HFF-Myc (cell line): ENCODE results near the gene PACRG.

Source experiments
- DNase-seq: peaks from one replicate; pipeline ENCODE4 v3.0.0-alpha.2; 2011; ENCODE audit warnings: low read depth; ENCODE audit errors: extremely low read depth
- H3K4me3 ChIP-seq: replicated peaks from 2 replicates; pipeline ENCODE4 v1.5.1; 2011; ENCODE audit warnings: low read depth, mild to moderate bottlenecking, control low read depth, low read length
- CTCF ChIP-seq: IDR thresholded peaks from 2 replicates; pipeline ENCODE4 v1.5.1; 2012; ENCODE audit warnings: mild to moderate bottlenecking, low read depth, low read length, control low read depth; ENCODE audit errors: missing control alignments

PACRG gene

GRCh38 chr6:163179061-163179460, 451.3 kb downstream of the PACRG start:
- TF ChIP-seq CTCF: no peak
- DNase-seq: no peak
- H3K4me3 ChIP-seq: no peak overlapping the region

DNA sequence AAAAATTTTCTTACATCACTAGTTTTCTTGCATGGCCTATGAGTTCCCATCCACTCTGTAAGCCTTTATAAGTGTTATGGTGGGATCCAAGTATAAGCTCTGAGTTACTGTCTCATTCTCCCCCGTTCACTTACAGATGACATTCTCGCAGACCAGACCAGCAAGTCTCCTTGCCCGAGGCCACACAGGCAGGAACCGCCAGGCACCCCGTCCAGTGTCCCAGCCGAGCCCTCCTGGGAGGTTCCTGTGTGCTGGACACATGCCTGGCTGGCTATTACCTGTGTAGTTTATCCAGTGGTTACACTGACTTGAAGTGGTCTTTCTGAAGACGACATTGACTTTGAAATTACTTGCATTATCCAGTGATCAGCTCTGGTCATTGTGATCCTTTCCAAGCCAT, 451.9 kb downstream of the PACRG start:
- no peak overlapping the region for H3K4me3 ChIP-seq
- TF ChIP-seq CTCF: no peak
- no peak for DNase-seq

GRCh38 chr6:163180874-163181541, 453.2 kb downstream of the PACRG start:
- peak; percentile 30 for TF ChIP-seq CTCF
- H3K4me3 ChIP-seq: no peak overlapping the region
- no peak for DNase-seq

- H3K4me3 ChIP-seq: no peak overlapping the region
- no peak for DNase-seq
- TF ChIP-seq CTCF: no peak
Measured at GRCh38 chr6:163181666-163182180, 453.9 kb downstream of the PACRG start.

DNA sequence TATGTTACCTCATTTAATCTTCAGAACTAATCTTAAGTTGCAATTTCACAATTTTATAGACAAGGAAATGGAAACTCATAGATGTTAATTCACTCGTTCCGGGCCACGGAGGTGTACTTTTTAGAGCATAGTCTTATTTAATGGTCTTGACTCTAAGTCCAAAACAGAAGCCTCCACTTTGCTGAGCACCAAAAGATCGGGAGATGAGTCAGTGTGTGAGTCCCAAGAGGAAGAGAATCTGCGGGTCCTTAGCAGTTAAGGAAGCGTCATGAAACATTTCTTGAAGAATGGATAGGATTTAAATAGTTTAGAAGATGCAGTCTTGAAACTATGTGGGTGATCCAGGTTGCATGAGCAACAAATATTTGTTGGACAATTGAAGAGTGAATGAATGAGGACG, 454.9 kb downstream of the PACRG start:
- no peak overlapping the region for H3K4me3 ChIP-seq
- DNase-seq: no peak
- no peak for TF ChIP-seq CTCF

GRCh38 chr6:163183806-163184205, 456.0 kb downstream of the PACRG start:
- DNase-seq: no peak
- no peak overlapping the region for H3K4me3 ChIP-seq
- no peak for TF ChIP-seq CTCF

- TF ChIP-seq CTCF: no peak
- no peak for DNase-seq
- H3K4me3 ChIP-seq: no peak overlapping the region
Measured at GRCh38 chr6:163185744-163186143, 458.0 kb downstream of the PACRG start.
